Right lung (tissue), 5 donors: ENCODE data around the gene GPC6. TPM values are rescaled to one million over a fixed set of nuclear protein-coding genes. Genes with fewer than 3 reads are reported as not detected.

ENCODE experiments used
- DNase-seq, 2 donors: peaks; one replicate each; pipeline ENCODE4 v3.0.0-alpha.2; 2013
- polyA plus RNA-seq, 5 donors: library from polyadenylated mRNA; unstranded; fragments of 120-200 nt; gene quantifications; one replicate each; pipeline versions ENCODE4 v1.2.1 to v1.2.3, GENCODE V29; 2013; ENCODE audit warnings: inconsistent platforms in 1 of 5, low replicate concordance in 1 of 5; ENCODE audit not compliant: insufficient read length in 5 of 5, insufficient read depth in 1 of 5

Gene GPC6
- polyA plus RNA-seq, 5 donors = 13.5 to 27.1 (median 21.9) TPM

DNA sequence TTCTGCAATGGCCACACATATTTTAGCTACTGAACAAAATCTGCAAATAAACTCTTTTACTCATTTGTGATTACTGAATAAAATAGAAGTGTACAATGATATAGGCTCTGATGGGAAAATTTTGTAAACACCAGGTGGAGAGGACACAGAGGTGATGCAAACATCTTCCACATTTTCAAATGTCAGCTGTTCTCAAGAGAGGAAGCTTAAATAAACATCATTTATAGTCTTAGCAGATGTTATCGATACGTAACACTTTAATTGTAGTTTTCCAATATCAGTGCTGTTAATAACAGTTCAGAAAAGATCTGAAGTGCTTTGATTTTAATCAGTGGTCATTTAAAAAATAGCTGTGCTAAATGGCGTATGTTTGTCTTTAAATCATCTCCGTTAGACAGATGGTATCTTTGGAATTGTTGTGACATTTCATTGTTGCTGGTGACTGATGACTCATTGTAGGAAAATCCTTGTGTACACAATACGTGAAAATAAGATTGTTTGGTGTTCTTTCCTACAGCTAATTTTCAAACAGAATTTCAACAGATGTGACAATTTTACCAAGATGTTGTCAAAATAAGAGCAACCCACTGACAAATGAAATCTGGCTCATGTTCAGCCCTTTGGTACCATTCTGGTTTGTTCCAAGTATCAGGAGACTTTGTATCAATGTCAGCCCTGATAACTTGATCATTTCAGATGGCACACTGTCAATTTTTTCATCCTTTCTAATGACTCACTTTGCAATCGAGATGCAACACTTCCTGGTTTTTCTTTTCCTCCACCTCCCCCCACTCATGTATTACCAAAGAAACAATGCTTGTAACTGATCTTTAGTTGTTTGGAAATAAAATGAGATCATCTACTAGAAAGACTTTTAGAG is 736.9 kb downstream of the GPC6 start:
- no peak for DNase-seq

DNA sequence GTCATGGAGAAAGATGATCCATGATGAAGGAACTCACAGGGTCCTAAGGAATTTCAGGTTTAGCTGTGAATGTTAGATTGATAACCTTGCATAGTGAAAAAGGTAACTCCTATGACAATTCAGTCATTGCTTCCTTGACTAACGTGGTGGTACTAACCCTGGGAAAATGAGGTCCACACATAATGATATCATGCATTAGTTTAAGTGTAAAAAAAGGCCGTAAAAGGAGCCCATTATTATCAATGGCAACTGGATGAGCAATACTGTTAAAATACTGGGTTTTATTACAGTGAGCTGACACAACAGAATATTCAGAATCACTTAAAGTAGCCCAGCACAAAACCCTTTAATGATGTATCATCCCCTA is 737.5 kb downstream of the GPC6 start:
- DNase-seq = no peak

DNA sequence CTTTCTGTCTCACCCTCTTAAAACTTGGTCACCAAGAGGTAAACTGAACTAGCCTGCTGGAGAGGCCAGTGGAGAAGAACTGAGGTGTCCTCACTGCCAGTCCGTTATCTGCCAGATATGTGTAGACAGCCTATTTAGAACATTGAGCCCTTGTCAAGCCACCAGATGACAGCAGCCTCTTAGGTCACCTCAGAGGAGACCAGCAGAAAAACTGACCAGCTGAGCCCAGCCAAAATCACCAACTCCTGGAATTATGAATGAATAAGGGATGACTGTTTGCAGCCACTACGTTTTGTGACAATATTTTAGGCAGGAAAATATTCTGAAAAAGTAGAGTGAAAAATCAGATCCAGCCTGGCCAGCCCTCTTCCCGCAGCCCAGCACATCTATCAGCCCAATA is 739.0 kb downstream of the GPC6 start:
- no peak for DNase-seq

DNA sequence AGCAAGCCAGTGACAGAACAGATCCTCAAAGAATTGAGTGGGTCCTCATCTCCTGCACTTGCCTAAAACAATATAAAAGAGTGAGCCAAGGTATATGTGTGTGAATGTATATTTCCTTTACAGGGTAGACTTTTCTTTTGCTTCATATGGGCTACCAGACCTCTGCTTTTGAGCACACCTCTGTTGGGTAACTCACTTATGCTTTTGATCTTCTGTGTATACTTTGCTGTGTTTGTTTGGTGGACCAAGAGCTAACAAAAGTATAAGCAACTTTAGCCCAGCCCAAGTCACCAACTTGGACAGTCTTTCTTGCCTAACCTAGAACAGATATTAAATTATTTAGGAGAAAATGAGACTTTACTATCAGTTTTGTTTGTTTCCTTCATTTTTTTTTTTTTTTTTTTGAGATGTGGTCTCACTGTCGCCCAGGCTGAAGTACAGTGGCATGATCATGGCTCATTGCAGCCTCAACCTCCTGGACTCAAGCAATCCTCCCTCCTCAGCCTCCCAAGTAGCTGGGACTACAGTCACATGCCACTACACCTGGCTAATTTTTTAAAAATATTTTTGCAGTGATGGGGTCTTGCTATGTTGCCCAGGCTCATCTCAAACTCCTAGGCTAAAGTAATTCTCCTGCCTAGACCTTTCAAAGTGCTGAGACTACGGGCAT is 739.8 kb downstream of the GPC6 start:
- DNase-seq = no peak

DNA sequence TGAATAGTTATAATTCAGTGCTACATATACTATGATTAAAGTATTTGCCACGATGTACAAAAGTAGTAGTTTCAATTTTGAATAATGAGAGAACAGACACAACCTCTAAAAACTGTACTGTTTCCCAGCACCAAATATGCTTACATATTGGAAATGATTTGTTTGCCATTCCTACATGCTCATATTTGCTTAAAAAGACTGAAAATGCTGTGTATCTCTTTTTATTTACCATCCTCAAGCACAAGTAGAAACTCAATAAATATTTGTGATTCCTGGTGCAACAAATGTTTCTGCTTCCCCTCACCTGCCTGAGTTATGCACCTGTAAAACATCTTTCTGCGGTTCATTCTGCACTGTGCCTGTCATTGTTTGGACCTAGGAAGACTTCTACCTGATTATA is 740.7 kb downstream of the GPC6 start:
- no peak for DNase-seq

DNA sequence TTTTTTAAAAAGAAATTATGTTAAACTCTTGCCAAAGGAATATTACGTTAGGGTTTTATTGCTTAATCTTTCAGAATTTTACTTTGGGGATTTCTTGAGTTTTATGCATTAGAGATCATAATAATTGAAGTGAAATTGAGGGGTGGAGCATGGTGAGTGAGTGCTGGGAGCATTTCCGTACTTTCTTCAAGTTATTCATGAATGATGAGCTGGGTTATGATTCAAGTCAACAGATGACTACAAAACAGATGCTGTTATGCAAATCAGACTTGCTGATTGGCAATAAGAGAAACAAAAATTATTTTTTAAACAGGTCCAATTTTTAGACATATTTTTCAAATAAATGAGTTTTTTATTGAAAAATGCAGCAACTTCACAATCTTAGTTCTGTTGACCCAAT is 748.6 kb downstream of the GPC6 start:
- DNase-seq = no peak

DNA sequence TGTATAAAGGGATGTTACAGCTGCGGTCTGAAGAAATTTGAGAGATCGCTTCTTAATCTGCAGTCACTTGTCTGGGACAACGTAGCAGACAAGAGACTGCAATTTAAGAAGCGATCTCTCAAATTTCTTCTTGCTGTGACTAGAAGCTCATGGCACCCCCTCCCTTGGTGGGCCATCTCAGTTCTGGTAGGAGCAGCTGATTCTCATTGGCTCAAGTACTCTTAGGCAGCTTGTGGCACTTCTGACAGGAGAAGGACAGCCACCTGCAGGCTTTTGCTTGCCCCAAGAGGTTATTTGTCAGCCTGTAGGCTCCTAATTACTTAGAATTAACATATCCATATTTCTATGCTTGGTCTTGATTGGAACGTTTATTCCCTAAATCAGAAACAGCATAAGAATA is 749.9 kb downstream of the GPC6 start:
- DNase-seq = no peak

DNA sequence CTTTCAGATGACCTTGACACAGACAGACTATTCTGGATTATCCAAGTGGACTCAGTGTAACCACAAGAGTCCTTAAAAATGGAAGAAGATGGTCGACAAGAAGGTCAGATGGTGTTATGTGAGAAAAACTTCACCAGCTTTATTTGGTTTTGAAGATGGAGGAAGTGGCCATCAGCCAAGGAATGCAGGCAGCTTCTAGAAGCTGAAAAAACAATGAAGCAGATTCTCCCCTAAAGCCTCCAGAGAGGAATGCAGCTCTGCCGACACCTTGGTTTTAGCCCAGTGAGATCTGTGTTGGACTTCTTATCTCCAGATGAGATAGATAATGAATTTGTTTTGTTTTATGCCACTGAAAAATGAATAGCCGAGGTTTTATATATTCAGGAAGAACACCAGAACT is 751.4 kb downstream of the GPC6 start:
- no peak for DNase-seq

DNA sequence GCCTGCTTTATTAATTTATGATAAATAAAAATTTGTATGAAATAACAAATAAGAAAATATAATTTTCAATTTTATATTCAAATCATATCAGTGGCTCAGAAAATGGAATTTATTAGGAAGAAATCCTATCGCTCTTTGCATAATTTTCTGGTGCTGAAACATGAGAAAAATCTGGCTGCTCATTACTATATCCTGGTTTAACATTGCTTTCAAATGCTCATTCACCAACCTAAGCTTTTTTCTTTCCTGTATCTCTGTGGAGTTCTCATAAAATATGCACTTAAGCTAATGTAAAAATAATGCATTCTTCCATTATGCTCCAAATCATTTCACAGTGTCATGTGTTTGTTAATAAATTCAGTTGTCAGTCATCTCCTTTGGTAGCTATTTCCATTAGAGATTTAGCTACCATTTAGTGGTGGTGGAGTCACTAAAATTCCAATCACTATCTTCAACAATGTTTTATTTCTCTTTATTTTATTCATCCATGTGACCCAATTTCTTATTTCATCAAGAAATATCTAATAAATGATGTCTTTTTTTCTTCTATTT is 754.9 kb downstream of the GPC6 start:
- DNase-seq = no peak

DNA sequence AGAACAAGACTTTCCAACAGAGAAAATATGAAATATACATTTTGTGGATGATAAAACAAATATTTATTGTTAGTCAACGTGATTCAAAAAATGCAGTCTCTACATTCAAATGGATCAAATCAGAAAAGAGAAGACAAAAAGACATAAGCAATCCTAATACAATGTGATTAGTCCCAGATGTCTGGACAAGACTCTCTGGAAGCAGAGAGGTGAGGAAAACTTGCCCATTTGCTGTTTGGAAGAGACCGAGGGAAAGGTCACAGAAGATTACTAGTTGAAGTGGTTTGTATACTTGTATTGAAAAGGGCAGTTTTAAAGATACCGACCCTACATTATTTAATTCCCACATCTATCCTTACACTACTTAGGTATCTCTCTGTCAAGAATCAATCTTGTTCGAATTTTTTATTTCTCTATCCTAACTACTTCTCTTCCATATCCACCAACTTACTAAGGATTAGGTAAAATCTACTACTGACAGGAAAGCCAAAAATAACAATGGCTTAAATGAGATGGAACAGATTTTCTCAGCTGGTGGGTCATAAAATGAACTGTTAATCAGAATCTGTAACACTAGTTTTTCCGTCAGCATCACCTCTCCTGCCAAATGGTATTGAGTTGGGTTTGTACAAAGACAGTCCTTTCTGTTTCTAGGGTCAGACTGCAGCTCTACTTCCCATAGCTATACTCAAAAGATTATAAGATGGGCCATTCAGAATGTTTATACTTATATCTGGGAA is 755.7 kb downstream of the GPC6 start:
- no peak for DNase-seq

DNA sequence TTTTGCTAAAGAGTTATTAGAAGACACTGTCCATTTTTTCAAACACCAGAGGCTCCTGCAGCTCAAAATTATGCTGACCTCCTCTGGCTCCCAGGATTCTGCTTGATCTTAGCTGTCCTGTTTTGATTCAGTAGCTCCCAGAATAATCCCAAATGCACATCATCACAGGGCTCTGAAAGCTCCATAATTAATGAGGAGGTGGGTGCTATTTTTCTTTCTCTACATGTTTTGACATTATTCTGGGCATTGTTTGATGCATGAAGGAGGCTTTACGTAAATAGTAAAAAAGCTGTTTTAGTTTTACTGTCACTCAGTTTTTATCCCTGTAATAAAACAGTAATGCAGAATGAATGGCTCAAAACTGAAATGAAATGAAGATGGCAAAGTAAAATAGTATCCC is 757.4 kb downstream of the GPC6 start:
- no peak for DNase-seq

DNA sequence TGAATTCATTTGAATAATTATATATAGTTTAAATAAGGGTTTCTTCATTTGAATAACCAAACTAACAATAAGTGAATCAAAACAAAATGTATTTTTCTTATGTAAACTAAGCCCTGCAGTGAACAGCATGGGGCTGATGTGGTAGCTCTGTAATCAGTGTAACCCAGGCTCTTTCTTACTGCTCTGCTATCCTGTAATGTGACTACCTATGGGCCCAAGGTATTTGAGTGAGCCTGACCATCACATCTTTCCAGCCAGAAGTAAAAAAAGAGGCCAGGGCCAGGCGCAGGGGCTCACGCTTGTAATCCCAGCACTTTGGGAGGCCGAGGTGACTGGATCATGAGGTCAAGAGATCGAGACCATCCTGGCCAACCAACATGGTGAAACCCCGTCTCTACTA is 758.3 kb downstream of the GPC6 start:
- DNase-seq = no peak

DNA sequence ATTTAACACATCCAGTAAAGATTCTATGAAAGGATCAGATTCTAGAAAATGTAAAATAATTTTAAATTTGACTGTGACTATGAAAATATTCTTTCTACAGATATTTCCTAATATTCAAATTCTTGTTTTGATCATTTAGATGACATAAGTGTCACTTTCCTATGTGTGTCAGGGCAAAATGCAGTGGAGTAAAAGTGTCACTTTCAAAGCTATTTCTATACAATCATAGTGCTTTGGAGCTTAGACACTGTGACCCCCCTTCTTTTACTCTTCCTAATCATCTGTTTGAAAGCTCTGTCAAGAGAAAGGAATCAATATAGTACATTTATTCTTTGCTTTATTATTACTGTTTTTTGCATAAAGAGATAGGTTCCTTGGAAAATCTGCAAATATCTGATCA is 760.9 kb downstream of the GPC6 start:
- DNase-seq = no peak

DNA sequence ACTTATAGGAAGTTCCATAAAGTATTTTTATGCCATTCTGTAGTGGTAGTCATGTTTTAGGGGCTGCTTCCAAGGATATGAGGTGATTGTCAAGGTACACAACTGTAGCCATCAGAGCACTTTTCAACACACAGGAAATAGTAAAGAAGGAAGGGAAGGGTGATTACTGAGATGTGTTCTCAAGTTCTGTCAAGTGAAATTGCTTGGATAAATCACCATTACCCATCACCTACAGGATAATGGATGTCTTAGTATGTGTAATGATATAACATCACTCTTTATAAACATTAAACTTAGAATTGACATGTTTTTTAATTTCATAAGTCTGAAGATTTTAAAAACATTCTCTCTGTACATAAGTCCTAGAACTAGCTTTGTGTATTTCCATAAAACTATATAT is 765.0 kb downstream of the GPC6 start:
- no peak for DNase-seq

DNA sequence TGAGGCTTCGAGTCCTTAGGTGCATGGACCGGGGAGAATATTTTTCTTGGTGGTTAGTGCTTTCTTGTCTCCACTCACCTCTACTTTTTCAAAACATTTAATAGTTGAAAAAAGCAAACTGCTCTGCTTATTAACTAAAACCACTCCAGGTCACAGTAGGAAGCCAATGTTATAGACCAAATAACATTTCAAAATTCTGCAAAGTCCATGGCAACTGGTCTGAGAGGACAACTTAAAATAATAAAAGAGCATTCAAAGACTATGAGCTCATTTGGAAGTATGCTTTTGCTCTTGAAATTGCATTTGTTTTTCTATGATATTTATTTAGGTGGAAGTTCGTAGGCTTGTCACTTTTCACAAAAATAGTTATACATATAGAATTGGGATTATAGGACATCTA is 769.9 kb downstream of the GPC6 start:
- no peak for DNase-seq

DNA sequence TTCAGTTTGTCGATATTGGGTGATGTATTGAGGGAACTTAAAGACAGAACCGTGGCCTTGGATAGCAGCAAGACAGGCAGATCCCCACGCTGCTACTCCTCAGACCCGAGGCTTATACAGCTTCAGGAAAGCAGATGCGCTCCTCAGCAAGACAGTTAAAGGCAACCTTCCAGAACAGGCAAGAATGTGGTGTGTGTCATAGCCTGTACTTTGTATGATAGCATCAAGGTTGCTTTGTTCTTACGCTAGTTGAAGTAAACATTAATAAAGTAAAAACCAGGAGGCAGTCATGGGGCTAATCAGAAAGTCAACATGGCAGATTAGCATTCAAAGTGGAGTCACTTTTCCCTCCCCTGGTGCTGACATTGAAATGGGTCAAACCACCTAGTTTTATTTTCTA is 779.7 kb downstream of the GPC6 start:
- no peak for DNase-seq

DNA sequence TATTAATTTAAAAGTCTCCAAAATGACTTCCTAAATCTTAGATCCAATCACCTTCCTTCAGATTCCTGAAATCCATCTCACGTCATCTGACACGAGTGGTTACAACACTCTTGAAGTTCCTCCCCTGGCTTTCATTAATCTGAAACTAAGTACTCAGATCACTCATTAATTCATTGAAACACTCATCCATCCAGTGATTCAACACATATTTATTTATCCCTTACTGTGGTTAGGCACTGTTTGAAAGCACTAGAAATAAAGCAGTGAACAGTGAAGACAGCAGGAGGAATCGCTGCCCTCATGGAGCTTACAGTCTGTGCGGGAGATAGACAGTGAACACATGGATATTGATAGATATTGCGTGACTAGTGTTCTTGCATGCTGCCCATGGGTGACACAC is 780.5 kb downstream of the GPC6 start:
- DNase-seq = no peak

DNA sequence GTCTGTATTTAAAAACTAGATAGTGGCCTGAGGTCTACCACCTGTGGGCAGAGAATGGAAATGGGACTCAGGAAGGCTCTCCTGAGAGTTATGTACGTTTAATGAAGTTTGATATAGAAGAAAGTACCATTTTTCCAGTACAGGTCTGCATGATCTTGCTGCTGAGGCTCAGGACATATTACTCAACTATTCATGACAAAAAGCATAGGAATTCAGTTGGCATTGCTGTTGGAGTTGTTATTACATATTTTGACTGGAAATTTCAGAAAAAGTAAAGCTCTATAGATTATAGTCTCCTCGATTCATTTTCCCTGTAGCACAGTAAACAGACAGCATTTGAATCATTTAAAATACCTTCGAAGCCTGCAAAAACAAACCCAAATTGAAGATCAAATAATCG is 783.1 kb downstream of the GPC6 start:
- DNase-seq = no peak

DNA sequence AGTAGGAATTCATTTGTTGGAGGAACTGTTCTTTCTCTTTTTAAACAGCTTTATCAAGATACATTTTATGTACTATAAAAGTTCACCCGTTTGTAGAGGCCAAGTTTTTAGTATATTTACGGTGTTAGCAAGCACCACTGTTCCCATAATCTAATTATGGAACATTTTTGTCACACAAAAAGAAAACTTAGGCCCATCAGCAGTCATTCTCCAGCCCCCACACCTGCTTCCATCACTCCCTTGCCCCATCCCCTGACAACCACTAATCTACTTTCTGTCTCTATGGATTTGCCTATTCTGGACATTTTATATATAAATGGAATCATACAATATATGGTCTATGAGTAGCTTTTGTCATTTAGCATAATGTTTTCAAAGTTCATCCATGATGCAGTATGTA is 787.9 kb downstream of the GPC6 start:
- no peak for DNase-seq

DNA sequence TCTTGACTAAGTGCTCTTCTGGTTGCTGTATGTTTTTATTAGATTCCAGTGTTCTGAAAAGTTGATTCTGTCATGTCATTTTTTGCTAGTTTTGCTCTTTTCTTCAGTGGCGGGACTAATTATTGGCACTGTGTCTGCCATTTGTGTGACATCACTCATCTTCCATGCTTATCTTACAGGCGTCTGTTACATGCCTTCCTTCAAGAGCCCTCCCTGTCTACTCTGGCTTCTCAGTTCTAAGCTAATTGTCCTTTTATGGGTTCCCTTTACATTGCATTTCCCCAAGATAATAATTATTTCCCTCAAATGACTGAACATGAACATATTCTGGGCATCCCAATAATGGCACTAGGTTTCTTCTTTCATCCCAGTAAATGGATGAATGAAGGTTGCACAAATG is 793.8 kb downstream of the GPC6 start:
- DNase-seq = no peak

DNA sequence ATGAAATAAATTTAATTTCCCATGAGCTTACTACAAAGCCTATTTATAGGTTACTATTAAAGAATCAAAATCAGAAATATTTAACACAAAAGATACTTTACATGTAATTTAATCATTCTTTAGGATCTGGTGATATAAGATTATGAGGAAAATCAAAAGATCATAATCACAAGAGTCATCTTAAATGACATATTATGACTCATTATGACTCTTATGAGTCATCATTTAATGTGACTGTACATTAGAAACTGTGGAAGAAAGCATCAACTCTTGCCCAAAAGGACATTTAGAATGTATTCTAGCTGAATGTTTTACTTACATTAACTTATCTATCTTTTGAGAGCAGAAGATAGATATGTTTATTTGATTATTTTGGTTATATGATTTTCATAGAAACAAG is 794.2 kb downstream of the GPC6 start:
- no peak for DNase-seq

DNA sequence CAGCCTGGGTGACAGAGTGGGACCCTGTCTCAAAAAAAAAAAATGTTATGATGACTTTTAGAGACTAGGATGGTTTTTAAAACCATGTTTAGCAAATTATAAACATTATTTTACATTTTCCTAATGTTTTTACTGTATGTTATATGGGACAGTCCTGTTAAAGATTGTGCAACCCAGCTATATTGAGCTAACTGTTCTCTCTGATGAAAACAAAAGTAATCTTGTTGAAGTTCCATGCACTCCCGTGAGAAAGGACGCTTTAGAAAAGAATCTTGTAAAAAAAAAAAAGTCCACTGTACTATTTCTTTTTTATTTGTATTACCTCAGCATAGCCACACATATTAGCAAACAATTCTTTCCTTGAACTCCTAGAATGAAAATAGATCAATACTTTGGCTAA is 801.6 kb downstream of the GPC6 start:
- no peak for DNase-seq

DNA sequence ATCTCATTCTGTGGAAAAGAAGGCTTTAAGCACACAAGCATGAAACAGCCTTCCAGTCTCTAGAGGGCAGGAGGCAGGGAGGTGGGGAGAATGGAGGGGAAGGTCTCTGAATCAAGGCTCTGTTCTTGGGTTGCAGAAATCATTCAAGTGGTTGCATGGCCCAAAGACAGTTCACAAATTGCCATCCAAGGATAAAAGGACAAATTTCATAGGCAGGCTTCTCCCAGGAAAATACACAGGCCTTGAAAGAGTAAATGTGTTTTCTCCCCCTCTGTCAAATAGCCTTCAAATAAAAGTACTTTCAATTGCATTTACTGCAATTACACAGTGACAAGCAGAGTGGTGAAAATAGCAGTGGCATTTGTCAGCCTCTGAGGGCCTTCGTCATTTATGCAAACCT is 802.0 kb downstream of the GPC6 start:
- DNase-seq = no peak
